PC-3 (cell line): ENCODE results near the gene MPPED1.

Experiments used
- CTCF ChIP-seq: fragments of 300-600 bp; sonication (generic); conservative IDR thresholded peaks from 2 replicates; pipeline ENCODE4 v1.5.1; 2017; ENCODE audit warnings: antibody characterized with exemption, low read depth, mild to moderate bottlenecking, low read length
- EZH2phosphoT487 ChIP-seq: fragments of 300-600 bp; sonication (generic); IDR thresholded peaks from 2 replicates; pipeline ENCODE4 v1.6.1; 2018; ENCODE audit warnings: mild to moderate bottlenecking, antibody characterized with exemption, low read length, borderline replicate concordance

DNA sequence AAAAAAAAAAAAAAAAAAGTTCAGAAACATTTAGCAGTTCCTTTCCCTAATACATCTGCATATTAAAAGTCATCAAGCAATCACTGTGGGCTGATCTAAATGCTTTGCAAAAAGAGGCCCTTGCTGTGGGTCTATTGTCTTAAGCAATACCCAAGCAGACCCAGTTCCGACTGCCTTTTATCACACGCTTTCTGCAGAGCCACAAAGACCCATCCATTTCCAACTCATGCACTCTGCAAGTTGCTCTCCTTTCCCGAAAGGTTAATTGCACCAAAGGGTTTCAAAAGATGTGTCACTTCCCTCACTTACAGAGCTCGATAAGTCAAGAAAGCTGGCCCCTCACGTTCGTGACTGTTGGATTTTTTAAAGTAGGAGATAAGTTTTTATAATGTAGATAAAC is 138.9 kb downstream of the MPPED1 start:
- TF ChIP-seq CTCF (no peak), EZH2phosphoT487 (no peak)
